HepG2 (cell line): Measurements from ENCODE around the gene TAF9B. TPM values are rescaled to one million over a fixed set of nuclear protein-coding genes. Genes with fewer than 3 reads are reported as not detected.
A peak's percentile ranks its signal among the peaks of the same experiment; 100 is the strongest.

Experiments used
- CCDC6 ChIP-seq: sonication (generic); formaldehyde crosslinking; IDR thresholded peaks from 2 replicates; pipeline ENCODE4 v1.8.1; 2022; ENCODE audit warnings: mild to moderate bottlenecking, missing genetic modification reagents, moderate library complexity
- EZH2 ChIP-seq: conservative IDR thresholded peaks from 2 replicates; pipeline ENCODE4 v1.6.1; 2012; ENCODE audit warnings: mild to moderate bottlenecking, low read depth, low read length, moderate library complexity
- FOXK2 ChIP-seq: fragments of 450-650 bp; IDR thresholded peaks from 2 replicates; pipeline ENCODE4 v1.6.1; 2016
- KAT8 ChIP-seq: IDR thresholded peaks from 2 replicates; pipeline ENCODE4 v1.6.1; 2016; ENCODE audit warnings: missing genetic modification reagents, missing compliant biosample characterization
- KDM5A ChIP-seq: fragments of 200-600 bp; sonication (generic); IDR thresholded peaks from 2 replicates; pipeline ENCODE4 v1.7.0; 2018; ENCODE audit warnings: antibody characterized with exemption, mild to moderate bottlenecking, low read length, borderline replicate concordance
- PATZ1 ChIP-seq: sonication (generic); formaldehyde crosslinking; IDR thresholded peaks from 2 replicates; pipeline ENCODE4 v1.4.0; 2020; ENCODE audit warnings: missing genetic modification reagents
- PHF21A ChIP-seq: sonication (generic); formaldehyde crosslinking; IDR thresholded peaks from 2 replicates; pipeline ENCODE4 v1.5.0; 2020; ENCODE audit warnings: mild to moderate bottlenecking, missing genetic modification reagents
- PLSCR1 ChIP-seq: sonication (generic); formaldehyde crosslinking; IDR thresholded peaks from 2 replicates; pipeline ENCODE4 v1.5.0; 2020; ENCODE audit warnings: missing genetic modification reagents, mild to moderate bottlenecking, borderline replicate concordance
- RELA ChIP-seq: sonication (generic); formaldehyde crosslinking; IDR thresholded peaks from 2 replicates; pipeline ENCODE4 v1.4.0; 2020; ENCODE audit warnings: missing genetic modification reagents
- SRSF9 ChIP-seq: fragments of 200-400 bp; formaldehyde crosslinking; IDR thresholded peaks from 2 replicates; pipeline ENCODE4 v1.6.1; 2018; ENCODE audit warnings: borderline replicate concordance, mild to moderate bottlenecking, low read depth, low read length; ENCODE audit not compliant: insufficient read depth, poor library complexity, severe bottlenecking
- XBP1 ChIP-seq: sonication (generic); formaldehyde crosslinking; IDR thresholded peaks from 2 replicates; pipeline ENCODE4 v1.5.0; 2020; ENCODE audit warnings: missing genetic modification reagents
- ZMYM2 ChIP-seq: sonication (generic); formaldehyde crosslinking; IDR thresholded peaks from 2 replicates; pipeline ENCODE4 v1.8.0; 2022; ENCODE audit warnings: mild to moderate bottlenecking, missing genetic modification reagents
- ZNF598 ChIP-seq: sonication (generic); formaldehyde crosslinking; IDR thresholded peaks from 2 replicates; pipeline ENCODE4 v1.5.1; 2020; ENCODE audit warnings: mild to moderate bottlenecking, missing genetic modification reagents, borderline replicate concordance
- ZNF616 ChIP-seq: sonication (generic); formaldehyde crosslinking; IDR thresholded peaks from 2 replicates; pipeline ENCODE4 v1.5.0; 2020; ENCODE audit warnings: low read depth, mild to moderate bottlenecking, missing genetic modification reagents
- ZNF777 ChIP-seq: sonication (generic); formaldehyde crosslinking; IDR thresholded peaks from 2 replicates; pipeline ENCODE4 v1.4.0; 2020; ENCODE audit warnings: missing genetic modification reagents
- ZNF839 ChIP-seq: sonication (generic); formaldehyde crosslinking; IDR thresholded peaks from 2 replicates; pipeline ENCODE4 v1.4.0; 2020; ENCODE audit warnings: missing genetic modification reagents, mild to moderate bottlenecking, borderline replicate concordance
- ZSCAN12 ChIP-seq: sonication (generic); formaldehyde crosslinking; IDR thresholded peaks from 2 replicates; pipeline ENCODE4 v1.9.0; 2021; ENCODE audit warnings: mild to moderate bottlenecking, missing genetic modification reagents
- polyA plus RNA-seq, 8 experiments: library from polyadenylated mRNA; depleted of rRNA in 3 of 8; stranded (reverse) in 7 of 8; unstranded in 1 of 8; fragments of >200 nt; fragmentation: Illumina TruSeq in 4 of 8; extraction: Trizol in 4 of 8; gene quantifications; 2 replicates each; pipeline versions ENCODE4 v1.2.1 to v1.2.3, GENCODE V29; 2011 to 2016; ENCODE audit warnings: low read depth in 4 of 8, missing spikeins in 1 of 8, mixed read lengths in 1 of 8; ENCODE audit not compliant: insufficient read depth in 1 of 8
- total RNA-seq, 5 experiments: library from RNA; depleted of rRNA; stranded (reverse); fragments of >200 nt; fragmentation: Illumina TruSeq; extraction: Trizol; gene quantifications; 2 replicates each; pipeline ENCODE4 v1.2.3, GENCODE V29; 2016; ENCODE audit warnings: low read depth in 1 of 5
- TF ChIP-seq, protein P1 (sequence below): sonication (generic); formaldehyde crosslinking; IDR thresholded peaks from 2 replicates; pipeline ENCODE4 v1.4.0; 2020; ENCODE audit warnings: missing genetic modification reagents, low read depth, mild to moderate bottlenecking, borderline replicate concordance
- TF ChIP-seq, protein P2 (sequence below): sonication (generic); formaldehyde crosslinking; IDR thresholded peaks from 2 replicates; pipeline ENCODE4 v1.4.0; 2020; ENCODE audit warnings: missing genetic modification reagents

The TAF9B gene
- total and polyA plus RNA-seq, 2 of the 13 experiments (the other 11 are each of a cell fraction or from before 2014, with no cell fraction given) = 10.8 to 15.2 TPM

DNA sequence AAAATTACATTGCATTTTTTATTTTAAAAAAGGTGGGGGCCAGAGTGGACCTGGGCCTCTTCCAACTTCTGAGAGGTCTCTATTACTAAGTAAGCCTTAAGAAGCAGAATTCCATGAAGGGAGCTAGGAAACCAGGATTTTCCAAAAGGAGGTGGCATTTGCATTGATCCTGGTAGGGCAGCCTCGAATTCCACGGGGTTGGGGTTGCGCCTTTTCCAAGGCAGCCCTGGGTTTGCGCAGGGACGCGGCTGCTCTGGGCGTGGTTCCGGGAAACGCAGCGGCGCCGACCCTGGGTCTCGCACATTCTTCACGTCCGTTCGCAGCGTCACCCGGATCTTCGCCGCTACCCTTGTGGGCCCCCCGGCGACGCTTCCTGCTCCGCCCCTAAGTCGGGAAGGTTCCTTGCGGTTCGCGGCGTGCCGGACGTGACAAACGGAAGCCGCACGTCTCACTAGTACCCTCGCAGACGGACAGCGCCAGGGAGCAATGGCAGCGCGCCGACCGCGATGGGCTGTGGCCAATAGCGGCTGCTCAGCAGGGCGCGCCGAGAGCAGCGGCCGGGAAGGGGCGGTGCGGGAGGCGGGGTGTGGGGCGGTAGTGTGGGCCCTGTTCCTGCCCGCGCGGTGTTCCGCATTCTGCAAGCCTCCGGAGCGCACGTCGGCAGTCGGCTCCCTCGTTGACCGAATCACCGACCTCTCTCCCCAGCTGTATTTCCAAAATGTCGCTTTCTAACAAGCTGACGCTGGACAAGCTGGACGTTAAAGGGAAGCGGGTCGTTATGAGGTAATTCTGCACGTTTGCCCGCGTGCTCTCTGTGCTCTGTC is 35.6 kb downstream of the TAF9B start, which contains the start of gene PGK1 (continued):
- no peak for TF ChIP-seq CCDC6
- TF ChIP-seq FOXK2 = no peak
- peak; percentile 76; the same call in 1 of the 2 replicates for TF ChIP-seq PHF21A
- TF ChIP-seq ZNF598 (CRISPR knock-in tag) = no peak
- no peak; the same call in 1 of the 2 replicates for TF ChIP-seq ZNF839 (CRISPR knock-in tag)
- TF ChIP-seq RELA = no peak
- TF ChIP-seq XBP1 (CRISPR knock-in tag) = no peak
- TF ChIP-seq KAT8 (CRISPR knock-in tag) = peak; percentile 87
- TF ChIP-seq, protein P1, sequence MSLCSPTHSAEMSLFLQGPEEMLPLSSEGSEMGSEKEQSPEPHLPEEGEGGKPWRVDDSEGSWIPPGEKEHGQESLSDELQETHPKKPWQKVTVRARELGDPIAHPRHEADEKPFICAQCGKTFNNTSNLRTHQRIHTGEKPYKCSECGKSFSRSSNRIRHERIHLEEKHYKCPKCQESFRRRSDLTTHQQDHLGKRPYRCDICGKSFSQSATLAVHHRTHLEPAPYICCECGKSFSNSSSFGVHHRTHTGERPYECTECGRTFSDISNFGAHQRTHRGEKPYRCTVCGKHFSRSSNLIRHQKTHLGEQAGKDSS (CRISPR knock-in tag) = no peak
- TF ChIP-seq, protein P2, sequence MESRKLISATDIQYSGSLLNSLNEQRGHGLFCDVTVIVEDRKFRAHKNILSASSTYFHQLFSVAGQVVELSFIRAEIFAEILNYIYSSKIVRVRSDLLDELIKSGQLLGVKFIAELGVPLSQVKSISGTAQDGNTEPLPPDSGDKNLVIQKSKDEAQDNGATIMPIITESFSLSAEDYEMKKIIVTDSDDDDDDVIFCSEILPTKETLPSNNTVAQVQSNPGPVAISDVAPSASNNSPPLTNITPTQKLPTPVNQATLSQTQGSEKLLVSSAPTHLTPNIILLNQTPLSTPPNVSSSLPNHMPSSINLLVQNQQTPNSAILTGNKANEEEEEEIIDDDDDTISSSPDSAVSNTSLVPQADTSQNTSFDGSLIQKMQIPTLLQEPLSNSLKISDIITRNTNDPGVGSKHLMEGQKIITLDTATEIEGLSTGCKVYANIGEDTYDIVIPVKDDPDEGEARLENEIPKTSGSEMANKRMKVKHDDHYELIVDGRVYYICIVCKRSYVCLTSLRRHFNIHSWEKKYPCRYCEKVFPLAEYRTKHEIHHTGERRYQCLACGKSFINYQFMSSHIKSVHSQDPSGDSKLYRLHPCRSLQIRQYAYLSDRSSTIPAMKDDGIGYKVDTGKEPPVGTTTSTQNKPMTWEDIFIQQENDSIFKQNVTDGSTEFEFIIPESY (CRISPR knock-in tag) = no peak
- no peak for TF ChIP-seq ZSCAN12
- TF ChIP-seq SRSF9 = no peak
- TF ChIP-seq KDM5A = no peak
- TF ChIP-seq PLSCR1 (CRISPR knock-in tag) = no peak
- TF ChIP-seq ZNF616 (CRISPR knock-in tag) = 0 out of 2 replicates have a peak, but pooled peaks have one; percentile 30
- no peak for TF ChIP-seq EZH2
- peak; percentile 84; the same call in 1 of the 2 replicates for TF ChIP-seq ZMYM2 (CRISPR knock-in tag)
- TF ChIP-seq PATZ1 (CRISPR knock-in tag) = peak; percentile 72
- peak; percentile 43; the same call in 1 of the 2 replicates for TF ChIP-seq ZNF777 (CRISPR knock-in tag)
